Activated naive CD8-positive, alpha-beta T cell treated with anti-CD3 and anti-CD28 coated beads, Interleukin-2, amount 50 U/mL, for 16 hours (primary cell): ENCODE measurements around the gene WDPCP.
"Not testable (repeated sequence)": the region's sequence is repeated elsewhere in the genome, so short reads cannot be mapped to it uniquely, and the experiment has no call there.

ENCODE experiments used
- DNase-seq: peaks from one replicate; pipeline ENCODE4 v3.0.0-alpha.2; 2020; ENCODE audit warnings: low read depth, low spot score

Gene WDPCP

DNA sequence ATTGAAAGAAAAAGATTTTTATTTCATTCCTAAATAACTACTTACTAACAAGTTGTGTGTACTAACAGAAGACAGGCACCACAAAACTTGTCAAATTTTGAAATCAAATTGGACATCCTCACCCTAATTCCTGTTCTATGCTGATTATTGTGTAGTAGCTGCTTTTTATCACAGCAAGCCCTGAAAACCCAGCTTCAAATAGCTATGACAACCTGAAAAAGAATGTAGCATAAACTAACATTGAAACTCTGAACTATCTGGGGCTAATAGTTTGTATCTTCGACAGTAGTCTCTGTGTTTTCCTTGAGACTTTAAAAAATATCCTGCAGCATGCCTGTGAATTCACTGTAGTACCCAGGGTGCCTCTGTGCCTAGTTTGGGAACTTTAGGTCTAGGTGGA is 122.6 kb downstream of the WDPCP start:
- no peak for DNase-seq

DNA sequence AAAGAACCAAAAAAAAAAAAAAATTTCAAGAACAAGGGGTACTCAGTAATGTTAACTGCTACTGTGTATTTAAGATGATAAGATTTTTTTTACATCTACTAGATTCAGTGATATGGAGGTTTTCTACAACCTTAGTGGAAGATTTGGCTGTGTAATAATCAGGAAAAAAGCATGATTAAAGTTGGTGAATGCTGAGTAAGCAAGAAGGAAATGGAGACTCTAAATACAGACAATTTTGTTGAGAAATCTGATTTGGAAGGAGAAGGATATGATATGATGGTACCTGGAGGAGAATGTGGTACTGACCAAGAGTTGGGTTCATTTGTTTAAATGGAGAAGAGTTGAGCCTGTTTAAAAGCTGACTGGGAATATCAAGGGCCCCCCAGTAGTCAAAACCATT is 125.1 kb downstream of the WDPCP start:
- DNase-seq = no peak

DNA sequence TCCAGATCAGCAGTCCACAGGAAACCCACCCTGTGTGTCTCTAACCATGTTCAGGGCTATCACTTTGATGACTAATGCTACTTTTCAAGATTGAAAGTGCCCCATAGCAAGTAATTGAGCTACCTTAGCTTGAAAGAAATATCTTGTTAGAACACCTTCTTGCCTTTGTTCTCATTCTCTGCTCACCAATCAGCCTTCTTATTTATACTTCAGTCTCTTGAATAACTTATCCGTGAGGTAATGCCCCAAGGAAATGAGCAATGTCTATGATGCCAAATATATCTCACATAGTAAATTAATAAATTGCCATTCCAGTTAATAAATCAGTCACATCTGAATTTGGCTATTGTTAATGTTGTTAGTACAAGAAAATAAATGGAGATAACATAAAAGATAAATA is 141.6 kb downstream of the WDPCP start:
- DNase-seq = no peak

DNA sequence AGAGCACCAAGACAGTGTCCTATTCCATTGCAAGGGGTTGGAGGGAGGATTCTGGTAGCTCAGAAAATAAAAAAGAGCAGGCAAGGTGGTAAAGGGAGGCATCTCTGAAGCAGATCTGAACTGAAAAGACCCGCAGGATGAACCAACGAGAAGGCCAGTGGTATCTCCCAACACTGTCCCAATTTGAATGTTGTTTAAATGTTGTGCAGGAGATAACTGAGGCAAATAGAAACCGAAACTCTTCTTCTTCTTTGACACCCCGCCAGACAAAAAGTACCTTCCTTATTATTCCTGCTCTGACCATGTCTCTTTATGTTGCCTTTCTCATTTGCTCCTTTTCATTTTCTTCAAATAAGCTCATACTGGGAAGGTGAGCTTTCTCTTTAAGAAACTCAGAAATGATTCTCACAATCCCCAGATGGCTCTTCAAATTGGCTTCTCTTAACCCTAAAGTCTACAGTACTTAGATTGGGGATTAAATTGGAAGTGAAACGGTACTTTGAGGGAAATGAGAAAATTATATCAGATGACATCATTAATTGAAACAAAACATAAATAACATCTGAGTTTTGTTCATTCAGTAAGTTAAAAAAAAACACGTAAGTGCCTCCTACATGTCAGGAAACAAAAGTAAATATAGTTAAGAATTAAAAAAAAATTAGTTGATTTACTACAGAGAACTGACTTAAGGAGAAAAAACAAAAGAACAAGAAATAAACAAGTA is 143.6 kb downstream of the WDPCP start:
- no peak for DNase-seq

DNA sequence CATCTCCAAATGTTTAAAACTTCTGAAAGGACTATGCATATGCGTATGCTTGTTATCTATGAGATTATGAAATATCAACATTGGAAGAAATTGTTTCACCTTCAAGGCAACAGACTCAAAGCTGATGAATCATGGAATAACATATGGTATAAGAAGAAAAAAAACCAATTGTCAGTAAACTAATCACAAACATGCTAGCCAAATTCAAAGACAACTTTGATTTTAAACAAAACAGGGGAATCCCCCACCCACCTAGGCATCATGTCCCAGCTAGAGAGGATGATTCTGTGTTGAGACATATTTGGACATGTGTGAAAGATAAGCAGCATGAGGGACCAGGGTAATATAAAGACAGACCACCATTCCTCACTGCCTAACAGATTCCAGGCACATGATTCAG is 147.7 kb downstream of the WDPCP start:
- no peak for DNase-seq

DNA sequence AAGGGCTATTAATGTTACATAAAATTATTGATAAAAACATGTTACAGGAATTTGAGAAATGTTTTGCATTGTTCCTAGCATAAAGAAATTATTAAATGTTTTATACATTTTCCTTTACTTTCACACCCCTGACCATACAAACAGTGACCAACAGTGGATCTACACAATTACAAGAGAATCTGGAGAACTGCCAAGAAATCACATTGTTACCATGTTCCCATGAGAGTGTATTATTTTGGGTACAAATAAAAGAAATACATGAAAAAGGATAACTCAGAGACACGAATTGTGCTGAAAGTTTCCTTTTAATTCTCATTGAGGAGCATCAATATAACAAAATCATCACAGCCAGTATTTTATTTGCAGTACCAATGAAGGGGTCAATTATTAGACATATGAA is 150.1 kb downstream of the WDPCP start:
- no peak for DNase-seq

DNA sequence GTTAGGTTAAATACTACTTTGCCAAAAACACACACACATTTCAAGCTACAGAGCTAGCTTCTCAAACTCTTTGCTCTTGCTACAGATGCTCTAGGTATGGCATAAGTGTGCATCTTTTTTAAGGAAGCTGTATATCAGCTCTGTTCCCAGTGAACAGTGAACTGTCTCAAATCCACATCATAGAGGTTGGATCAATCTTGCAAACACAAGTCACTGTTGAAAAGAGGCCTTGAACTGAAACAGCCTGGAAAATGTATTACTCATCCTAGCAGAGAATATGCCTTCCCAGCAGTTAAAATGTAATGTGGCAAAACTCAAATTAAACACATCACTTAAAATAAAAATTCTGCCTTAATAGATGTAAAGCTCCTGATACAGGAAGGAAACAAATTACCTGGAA is 151.8 kb downstream of the WDPCP start:
- DNase-seq = no peak

DNA sequence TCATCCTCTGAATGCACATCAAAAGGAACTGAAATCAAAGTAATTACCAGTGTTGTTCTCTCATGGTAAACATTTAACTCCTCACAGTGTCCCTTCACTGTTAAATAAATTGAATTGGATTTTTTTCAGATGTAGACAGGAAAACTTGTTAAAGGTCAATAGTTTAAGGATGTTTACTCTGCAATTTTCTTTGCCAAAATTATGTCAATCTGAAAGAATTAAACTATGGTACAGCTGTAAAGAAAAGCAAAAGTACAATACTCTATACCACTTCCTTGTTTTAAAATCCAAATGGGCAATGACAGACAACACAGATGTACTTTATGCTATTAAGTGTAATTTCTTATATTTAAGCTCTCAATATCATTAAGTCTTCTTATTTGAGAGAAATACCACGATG is 153.2 kb downstream of the WDPCP start:
- DNase-seq = no peak

DNA sequence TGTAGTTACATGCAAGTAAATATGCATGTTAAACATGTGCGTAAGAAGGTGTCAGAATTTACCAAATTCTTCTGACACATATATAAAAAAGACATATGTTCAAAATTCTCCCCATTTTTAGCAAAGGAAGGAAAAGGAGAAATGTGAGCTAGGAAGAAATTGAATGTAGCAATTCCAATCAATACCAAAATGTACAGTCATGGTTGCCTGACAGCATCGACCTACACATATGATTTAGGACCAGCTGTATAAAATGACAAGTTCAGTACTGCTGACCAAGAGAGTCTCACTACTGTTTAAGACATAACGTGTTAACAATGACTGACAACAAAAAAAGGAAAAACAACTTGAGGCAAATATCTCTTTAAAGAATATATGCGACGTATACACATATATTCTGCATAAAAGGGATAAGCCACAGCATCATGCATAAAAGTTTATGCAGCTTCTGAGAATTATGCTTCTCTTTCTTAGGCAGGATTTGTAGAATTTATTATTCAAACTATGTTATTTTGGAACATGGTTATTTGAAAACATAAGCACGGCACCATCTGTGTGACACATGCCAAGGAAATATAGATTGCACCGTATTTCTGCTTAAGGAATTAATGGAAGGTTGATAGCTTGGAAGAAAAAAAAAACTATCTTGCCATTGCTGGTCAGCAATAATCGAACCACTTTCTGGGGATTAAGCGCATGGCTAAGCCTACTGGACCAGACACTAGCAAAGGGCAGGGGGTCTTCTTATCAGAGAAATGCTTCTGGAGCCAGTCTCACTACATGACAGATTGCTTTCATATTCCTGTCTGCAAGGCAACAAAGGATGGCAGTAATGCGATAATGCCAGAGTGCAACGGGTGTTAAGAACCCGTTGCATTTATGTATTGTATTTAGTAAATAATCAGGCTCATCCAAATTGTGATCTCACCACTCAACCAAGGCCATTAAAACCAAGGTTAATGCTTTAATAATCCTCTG is 154.0 kb downstream of the WDPCP start:
- no peak for DNase-seq

DNA sequence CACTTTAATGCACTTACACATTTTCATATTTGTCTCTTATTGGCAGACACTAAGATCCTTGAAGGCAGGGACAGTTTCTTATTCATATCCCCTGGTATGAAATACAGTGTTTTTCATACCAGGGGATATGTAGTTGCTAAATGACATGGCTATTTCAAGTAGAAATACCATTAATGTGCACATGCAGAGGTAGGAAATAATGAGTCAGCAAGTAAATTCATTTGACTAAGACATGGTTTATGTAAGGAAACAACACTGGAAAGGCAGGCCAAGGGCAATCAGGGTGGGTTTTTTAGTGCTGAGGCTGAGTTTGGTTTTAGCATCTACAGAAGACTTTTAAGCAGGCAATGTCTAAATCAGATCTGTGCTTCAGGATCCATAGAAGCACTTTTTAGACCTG is 155.9 kb downstream of the WDPCP start:
- no peak for DNase-seq

DNA sequence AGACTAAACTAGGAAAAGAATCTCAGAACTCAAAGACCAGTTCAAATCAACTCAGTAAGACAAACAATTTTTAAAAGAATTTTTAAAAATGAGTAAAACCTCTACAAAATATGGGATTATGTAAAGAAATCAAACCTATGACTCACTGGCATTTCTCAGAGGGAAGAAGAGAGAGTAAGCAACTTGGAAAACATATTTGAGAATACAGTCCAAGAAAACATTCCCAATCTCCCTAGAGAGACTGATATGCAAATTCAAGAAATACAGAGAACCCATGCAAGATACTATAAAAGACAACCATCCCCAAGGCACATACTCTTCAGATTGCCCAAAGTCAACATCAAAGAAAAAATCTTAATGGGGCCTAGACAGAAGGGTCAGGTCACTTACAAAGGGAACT is 162.7 kb downstream of the WDPCP start:
- DNase-seq = no peak

DNA sequence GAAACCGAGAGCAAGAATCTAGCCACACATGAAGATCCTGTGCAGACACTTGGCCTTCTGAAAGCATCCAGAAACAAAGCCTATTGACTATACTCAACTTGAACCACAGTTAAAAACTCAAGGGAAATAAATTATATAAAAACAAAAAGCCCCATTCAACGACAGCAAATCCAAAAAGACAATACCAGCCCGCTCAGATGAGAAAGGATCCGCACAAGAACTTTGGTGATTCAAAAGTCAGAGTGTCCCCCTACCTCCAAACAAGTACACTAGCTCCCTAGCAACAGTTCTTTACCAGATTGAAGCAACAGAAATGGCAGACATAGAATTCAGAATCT is 163.2 kb downstream of the WDPCP start:
- DNase-seq = no peak

DNA sequence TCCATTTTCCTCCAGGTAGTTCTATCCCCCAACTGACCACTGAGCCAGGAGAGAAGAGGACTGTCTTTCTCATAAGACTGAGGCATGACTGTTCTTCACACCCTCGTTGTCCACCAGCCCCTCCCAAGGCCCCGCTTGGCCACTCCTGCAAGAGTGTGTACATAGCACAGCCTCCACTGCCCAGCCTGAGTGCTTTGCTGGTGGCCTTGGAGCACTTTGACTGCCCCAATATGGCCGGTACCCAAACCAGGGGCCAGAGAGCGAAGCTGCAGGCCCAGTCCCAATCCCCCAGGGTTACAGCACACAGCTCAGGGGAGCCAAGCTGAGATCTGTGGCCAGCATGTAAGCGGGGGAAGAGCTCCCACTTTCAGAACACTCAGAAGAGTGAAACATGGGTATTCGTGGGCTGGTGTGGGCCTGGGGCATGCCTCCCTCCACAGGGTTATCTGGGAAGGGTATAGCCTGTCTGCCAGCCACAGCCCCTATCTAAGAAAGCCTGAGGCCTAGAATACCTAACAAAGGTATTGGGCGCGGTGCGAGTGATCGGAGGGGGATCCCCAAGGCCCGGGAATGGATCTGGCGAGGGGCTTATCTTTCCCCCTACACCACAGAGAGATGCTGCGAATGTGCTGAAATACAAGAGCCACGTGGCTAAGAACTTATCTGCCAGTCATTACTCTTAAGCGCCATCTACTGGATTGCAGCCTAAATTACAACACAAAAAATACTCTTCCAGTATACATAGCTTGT is 163.8 kb downstream of the WDPCP start:
- no peak for DNase-seq

DNA sequence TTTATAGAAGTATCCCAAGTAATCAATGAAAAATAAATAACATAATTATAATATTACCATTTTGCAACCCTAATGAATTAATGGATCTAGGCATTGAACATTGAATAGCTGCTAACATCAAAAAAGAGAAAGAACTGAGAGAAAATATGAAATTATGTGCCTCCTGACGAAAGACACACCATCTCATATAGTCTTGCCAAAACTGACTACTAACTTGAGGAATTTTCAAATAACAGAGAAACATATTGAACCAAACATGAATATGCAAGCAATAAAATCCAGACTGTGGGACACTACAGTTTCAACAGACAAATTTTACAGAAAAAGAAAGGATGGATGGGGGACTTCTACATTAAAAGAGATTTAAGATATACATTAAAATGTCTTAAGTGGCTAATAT is 165.7 kb downstream of the WDPCP start:
- no peak for DNase-seq

DNA sequence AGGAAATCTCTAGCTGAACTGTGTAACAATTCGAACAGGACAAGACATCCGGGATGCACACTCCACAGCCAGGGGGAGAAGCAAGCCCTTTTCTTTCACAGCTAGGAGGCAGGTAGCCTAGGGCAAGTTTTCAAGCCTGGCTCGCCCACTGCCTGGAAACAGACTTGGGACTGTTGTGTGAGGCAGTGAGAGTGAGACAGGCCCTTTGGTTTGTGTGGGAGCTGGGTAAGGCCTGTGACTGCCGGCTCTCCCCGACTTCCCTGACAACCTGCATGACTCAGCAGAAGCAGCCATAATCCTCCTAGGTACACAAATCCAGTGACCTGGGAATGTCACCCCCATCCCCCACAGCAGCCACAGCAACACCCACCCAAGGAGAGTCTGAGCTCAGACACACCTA is 179.7 kb downstream of the WDPCP start:
- DNase-seq = no peak

DNA sequence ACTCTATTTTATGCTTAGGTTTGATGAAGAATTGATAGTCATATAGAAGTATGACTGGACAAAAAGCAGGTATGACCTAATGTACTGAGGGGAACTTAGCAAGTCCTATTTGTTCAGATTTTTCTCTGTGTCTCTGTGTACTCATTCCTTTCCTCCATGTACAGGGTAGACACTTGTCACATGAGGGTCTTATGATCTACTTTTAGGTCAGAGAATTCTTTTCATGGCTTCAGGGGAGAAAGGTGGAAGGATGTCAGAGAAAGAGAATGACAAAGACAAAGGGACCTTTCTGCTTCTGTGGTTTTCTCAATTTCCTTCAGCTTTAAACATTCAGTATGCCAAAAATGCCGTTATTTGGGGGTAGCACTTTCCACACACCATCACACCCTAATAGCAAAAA is 181.6 kb downstream of the WDPCP start:
- DNase-seq = no peak

DNA sequence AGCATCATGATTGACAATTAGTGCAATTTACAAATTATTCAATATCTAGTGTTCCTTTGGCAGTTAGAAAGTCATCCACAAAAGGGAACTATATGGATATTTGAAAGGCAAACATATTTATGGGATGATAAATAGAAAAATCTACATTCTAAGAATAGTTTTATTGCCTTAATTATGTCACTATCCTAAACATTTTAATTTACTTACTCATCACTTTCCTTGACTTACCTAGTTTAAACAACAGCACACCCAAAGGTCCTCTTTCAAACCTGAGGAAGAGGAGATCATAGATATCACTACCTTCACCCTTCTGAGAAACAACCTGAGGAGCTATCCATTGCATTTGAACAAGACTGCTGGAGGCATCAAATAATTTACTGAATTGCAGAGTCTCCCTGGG is 184.5 kb downstream of the WDPCP start:
- no peak for DNase-seq

DNA sequence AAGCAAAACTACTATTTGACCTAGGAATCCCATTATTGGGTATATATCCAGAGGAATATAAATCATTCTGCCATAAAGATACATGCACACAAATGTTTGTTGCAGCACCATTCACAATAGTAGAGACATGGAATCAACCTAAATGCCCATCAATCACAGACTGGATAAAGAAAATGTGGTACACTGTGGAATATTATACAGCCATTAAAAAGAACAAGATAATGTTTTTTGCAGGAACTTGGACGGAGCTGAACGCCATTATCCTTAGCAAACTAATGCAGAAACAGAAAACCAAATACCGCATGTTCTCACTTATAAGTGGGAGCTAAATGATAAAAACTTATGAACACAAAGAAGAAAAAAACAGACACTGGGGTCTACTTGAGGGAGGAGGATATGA is 185.4 kb downstream of the WDPCP start:
- not testable (repeated sequence) for DNase-seq

DNA sequence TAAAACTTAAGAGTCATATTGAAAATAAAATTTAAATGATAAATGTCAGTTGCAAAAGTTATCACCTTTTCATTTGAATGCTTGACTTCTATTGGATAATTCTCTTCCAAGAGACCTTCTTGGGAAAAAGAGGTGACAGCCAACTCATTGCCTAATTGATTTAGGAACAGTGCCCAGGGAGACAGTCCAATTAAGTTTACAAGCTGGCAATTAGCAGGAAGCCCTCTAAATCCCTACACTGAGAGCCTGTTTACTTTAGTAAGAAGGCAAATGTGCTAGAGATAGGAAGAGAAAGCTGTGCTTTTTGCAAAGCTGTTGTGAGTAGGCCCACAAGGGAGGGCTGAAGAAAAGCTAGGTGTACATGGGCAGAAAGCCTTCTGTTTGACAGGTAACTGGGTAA is 189.1 kb downstream of the WDPCP start:
- DNase-seq = no peak

DNA sequence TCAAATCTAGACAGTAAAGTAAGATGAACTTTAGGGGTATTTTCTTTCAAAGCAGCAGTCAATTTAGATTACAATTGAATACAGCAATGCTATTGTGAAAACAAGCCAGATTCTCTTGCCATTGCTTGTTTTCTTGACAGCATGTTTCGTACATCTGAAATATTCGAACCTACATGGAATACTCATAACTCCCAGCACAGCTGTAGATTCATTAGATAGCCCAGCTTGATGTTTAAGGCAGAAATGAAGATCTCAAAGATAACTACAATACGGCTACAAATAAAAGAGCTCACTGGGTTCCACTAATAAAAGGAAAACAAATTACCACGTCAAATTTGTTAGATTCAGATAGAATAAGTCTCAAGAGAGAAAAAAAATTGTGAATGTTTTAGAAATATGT is 208.8 kb downstream of the WDPCP start:
- DNase-seq = no peak

DNA sequence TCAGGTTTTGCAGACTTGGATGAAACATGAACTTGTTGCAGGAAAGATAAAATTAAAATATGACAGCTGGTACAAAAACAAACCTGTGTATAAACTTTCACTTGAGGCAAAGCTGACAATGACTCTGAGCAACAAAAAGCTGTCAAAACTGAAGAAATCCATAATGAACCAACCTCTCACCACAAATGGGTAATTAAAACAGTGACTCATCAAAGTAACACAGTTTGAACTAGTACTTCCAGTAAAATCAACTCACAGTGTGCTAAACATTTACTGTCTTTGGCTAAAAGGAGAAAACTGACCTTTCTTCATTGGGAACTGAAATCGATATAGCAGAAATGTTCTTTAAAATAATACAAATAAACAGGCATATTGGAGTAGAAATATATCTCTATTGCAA is 209.7 kb downstream of the WDPCP start:
- DNase-seq = no peak

DNA sequence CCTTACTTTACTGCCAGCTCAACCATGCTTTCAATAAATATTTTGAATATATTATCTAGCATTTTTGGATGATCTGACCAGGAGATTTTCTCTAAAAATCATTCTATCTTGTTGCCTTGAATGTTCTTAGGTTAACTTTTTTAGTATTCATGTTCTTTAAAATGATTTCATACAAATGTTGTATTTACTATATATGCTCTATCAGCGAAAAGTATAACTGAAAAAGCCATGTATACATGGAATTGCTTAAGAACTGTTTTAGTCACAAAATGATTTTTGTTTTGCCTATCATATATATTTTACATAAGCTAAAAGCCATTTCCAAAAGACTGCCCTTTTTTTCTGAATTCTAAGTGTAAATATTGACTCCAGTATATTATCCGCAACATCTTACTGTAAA is 213.9 kb downstream of the WDPCP start:
- DNase-seq = no peak

DNA sequence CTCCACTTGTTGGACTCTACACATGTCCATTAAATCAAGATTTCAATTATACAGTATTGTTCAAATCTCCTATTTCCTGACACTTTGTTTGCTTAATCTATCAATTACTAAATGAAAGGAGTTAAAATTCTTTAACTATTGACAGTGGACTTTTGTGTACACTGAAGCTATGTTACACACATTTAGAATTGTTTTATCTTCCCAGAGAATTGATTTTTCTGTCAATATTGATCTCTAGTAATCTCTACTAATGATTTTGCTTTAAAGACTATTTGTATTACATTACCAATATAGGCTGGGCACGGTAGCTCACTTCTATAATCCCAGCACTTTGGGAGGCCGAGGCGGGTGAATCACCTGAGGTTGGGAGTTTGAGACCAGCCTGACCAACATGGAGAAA is 215.7 kb downstream of the WDPCP start:
- no peak for DNase-seq
